Panc1 (cell line): Measurements from ENCODE around the gene SCAMP5.

Source experiments
- POLR2AphosphoS5 ChIP-seq: IDR thresholded peaks from 2 replicates; pipeline ENCODE4 v1.6.1; 2012; ENCODE audit warnings: mild to moderate bottlenecking, low read depth, low read length, moderate library complexity
- REST ChIP-seq, 2 experiments: IDR thresholded peaks; 2 replicates each; pipeline ENCODE4 v1.6.1; 2011 to 2012; ENCODE audit warnings: low read depth in 2 of 2, control low read depth in 1 of 2, low read length in 1 of 2, mild to moderate bottlenecking in 1 of 2, moderate library complexity in 1 of 2; ENCODE audit not compliant: insufficient read depth in 1 of 2
- SIN3A ChIP-seq: IDR thresholded peaks from 2 replicates; pipeline ENCODE4 v1.6.1; 2012; ENCODE audit warnings: low read depth, mild to moderate bottlenecking, low read length, moderate library complexity, borderline replicate concordance; ENCODE audit not compliant: insufficient read depth
- TF ChIP-seq, protein P1 (sequence below): fragments of 450-650 bp; IDR thresholded peaks from 2 replicates; pipeline ENCODE4 v1.5.1; 2017; ENCODE audit warnings: mild to moderate bottlenecking

DNA sequence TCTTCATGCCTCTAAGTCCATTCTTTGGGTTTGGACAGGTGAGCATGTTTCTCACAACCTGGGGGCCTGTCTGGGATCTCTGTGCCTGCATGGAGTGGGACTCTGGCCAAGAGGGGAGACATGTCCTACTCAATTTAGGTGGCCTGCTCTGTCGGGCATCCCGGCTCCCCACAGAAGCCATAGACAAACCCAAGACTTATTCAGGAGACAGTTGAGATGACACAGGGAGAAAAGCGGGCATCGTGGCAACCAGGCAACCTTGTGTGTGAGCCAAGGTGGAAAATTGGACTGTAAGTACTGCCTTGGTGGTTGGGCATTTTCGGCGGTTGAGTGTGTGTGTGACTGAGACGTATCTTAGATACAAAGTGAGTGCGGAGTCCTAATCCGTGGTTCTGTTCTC is 68.5 kb downstream of the SCAMP5 start:
- TF ChIP-seq, protein P1, sequence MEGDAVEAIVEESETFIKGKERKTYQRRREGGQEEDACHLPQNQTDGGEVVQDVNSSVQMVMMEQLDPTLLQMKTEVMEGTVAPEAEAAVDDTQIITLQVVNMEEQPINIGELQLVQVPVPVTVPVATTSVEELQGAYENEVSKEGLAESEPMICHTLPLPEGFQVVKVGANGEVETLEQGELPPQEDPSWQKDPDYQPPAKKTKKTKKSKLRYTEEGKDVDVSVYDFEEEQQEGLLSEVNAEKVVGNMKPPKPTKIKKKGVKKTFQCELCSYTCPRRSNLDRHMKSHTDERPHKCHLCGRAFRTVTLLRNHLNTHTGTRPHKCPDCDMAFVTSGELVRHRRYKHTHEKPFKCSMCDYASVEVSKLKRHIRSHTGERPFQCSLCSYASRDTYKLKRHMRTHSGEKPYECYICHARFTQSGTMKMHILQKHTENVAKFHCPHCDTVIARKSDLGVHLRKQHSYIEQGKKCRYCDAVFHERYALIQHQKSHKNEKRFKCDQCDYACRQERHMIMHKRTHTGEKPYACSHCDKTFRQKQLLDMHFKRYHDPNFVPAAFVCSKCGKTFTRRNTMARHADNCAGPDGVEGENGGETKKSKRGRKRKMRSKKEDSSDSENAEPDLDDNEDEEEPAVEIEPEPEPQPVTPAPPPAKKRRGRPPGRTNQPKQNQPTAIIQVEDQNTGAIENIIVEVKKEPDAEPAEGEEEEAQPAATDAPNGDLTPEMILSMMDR = no peak
- TF ChIP-seq SIN3A (no peak), POLR2AphosphoS5 (no peak), REST (IDR thresholded peaks at IDR 0.05; ENCODE audit: insufficient read depth in 1 of 2, low read depth in 2 of 2, low read length in 1 of 2) (no peak)
